HepG2 (cell line): ENCODE results near the gene RPS27A. TPM values are rescaled to one million over a fixed set of nuclear protein-coding genes. Genes with fewer than 3 reads are reported as not detected.

Experiments used
- ELF4 ChIP-seq: sonication (generic); formaldehyde crosslinking; IDR thresholded peaks from 2 replicates; pipeline ENCODE4 v1.5.0; 2020; ENCODE audit warnings: missing genetic modification reagents, mild to moderate bottlenecking, moderate library complexity, borderline replicate concordance
- ELK4 ChIP-seq: sonication (generic); formaldehyde crosslinking; IDR thresholded peaks from 2 replicates; pipeline ENCODE4 v1.9.0; 2021; ENCODE audit warnings: missing genetic modification reagents, borderline replicate concordance
- ESRRA ChIP-seq: sonication (generic); formaldehyde crosslinking; IDR thresholded peaks from 2 replicates; pipeline ENCODE4 v1.5.1; 2020; ENCODE audit warnings: mild to moderate bottlenecking, low read depth, missing genetic modification reagents
- GFI1 ChIP-seq: sonication (generic); formaldehyde crosslinking; IDR thresholded peaks from 2 replicates; pipeline ENCODE4 v1.5.0; 2020; ENCODE audit warnings: missing genetic modification reagents, mild to moderate bottlenecking, borderline replicate concordance
- GMEB2 ChIP-seq: IDR thresholded peaks from 2 replicates; pipeline ENCODE4 v1.6.1; 2016; ENCODE audit warnings: missing biosample characterization, missing genetic modification reagents, low read depth
- HOXA5 ChIP-seq: sonication (generic); formaldehyde crosslinking; IDR thresholded peaks from 2 replicates; pipeline ENCODE4 v1.4.0; 2020; ENCODE audit warnings: missing genetic modification reagents
- MBD4 ChIP-seq: IDR thresholded peaks from 2 replicates; pipeline ENCODE4 v1.6.1; 2012; ENCODE audit warnings: low read length, inconsistent platforms, borderline replicate concordance
- MTA3 ChIP-seq: sonication (generic); formaldehyde crosslinking; IDR thresholded peaks from 2 replicates; pipeline ENCODE4 v1.4.0; 2020; ENCODE audit warnings: missing genetic modification reagents
- NFATC3 ChIP-seq: sonication (generic); formaldehyde crosslinking; IDR thresholded peaks from 2 replicates; pipeline ENCODE4 v1.5.1; 2020; ENCODE audit warnings: mild to moderate bottlenecking, missing genetic modification reagents
- NR2C2 ChIP-seq: sonication (generic); formaldehyde crosslinking; IDR thresholded peaks from 2 replicates; pipeline ENCODE4 v1.4.0; 2020; ENCODE audit warnings: missing genetic modification reagents, mild to moderate bottlenecking, moderate library complexity, borderline replicate concordance
- PAF1 ChIP-seq: IDR thresholded peaks from 2 replicates; pipeline ENCODE4 v1.6.1; 2016; ENCODE audit warnings: missing genetic modification reagents, missing compliant biosample characterization
- POLR2A ChIP-seq, 2 experiments: IDR thresholded peaks; 2 replicates each; pipeline ENCODE4 v1.6.1; 2011; ENCODE audit warnings: low read depth in 2 of 2, low read length in 2 of 2, mild to moderate bottlenecking in 1 of 2, moderate library complexity in 1 of 2; ENCODE audit not compliant: insufficient read depth in 1 of 2
- RFXAP ChIP-seq: sonication (generic); formaldehyde crosslinking; IDR thresholded peaks from 2 replicates; pipeline ENCODE4 v1.4.0; 2020; ENCODE audit warnings: missing genetic modification reagents, borderline replicate concordance
- SKI ChIP-seq: fragments of 450-650 bp; IDR thresholded peaks from one replicate; pipeline ENCODE4 v1.6.1; 2018; ENCODE audit warnings: mild to moderate bottlenecking; ENCODE audit not compliant: partially characterized antibody
- STAT5B ChIP-seq: sonication (generic); formaldehyde crosslinking; IDR thresholded peaks from 2 replicates; pipeline ENCODE4 v1.4.0; 2020; ENCODE audit warnings: missing genetic modification reagents
- TEAD2 ChIP-seq: sonication (generic); formaldehyde crosslinking; IDR thresholded peaks from 2 replicates; pipeline ENCODE4 v1.9.0; 2021; ENCODE audit warnings: missing genetic modification reagents
- TEF ChIP-seq: sonication (generic); formaldehyde crosslinking; IDR thresholded peaks from 2 replicates; pipeline ENCODE4 v1.5.0; 2020; ENCODE audit warnings: missing genetic modification reagents
- ZBTB3 ChIP-seq: sonication (generic); formaldehyde crosslinking; IDR thresholded peaks from 2 replicates; pipeline ENCODE4 v1.4.0; 2020; ENCODE audit warnings: low read depth, mild to moderate bottlenecking, moderate library complexity, missing genetic modification reagents, borderline replicate concordance
- ZNF121 ChIP-seq: sonication (generic); formaldehyde crosslinking; IDR thresholded peaks from 2 replicates; pipeline ENCODE4 v1.5.0; 2020; ENCODE audit warnings: mild to moderate bottlenecking, missing genetic modification reagents
- ZNF263 ChIP-seq: sonication (generic); formaldehyde crosslinking; IDR thresholded peaks from 2 replicates; pipeline ENCODE4 v1.4.0; 2020; ENCODE audit warnings: missing genetic modification reagents
- ZNF280B ChIP-seq: sonication (generic); formaldehyde crosslinking; IDR thresholded peaks from 2 replicates; pipeline ENCODE4 v1.5.0; 2020; ENCODE audit warnings: missing genetic modification reagents, mild to moderate bottlenecking, borderline replicate concordance
- ZNF333 ChIP-seq: sonication (generic); formaldehyde crosslinking; IDR thresholded peaks from 2 replicates; pipeline ENCODE4 v1.4.0; 2020; ENCODE audit warnings: mild to moderate bottlenecking, missing genetic modification reagents, borderline replicate concordance
- ZNF367 ChIP-seq: sonication (generic); formaldehyde crosslinking; IDR thresholded peaks from 2 replicates; pipeline ENCODE4 v1.4.0; 2020; ENCODE audit warnings: missing genetic modification reagents, borderline replicate concordance
- ZNF530 ChIP-seq: sonication (generic); formaldehyde crosslinking; IDR thresholded peaks from 2 replicates; pipeline ENCODE4 v1.5.0; 2020; ENCODE audit warnings: low read depth, mild to moderate bottlenecking, missing genetic modification reagents
- ZNF652 ChIP-seq: IDR thresholded peaks from 2 replicates; pipeline ENCODE4 v1.6.1; 2016; ENCODE audit warnings: low read depth, borderline replicate concordance
- ZNF772 ChIP-seq: sonication (generic); formaldehyde crosslinking; IDR thresholded peaks from 2 replicates; pipeline ENCODE4 v1.5.0; 2020; ENCODE audit warnings: mild to moderate bottlenecking, missing genetic modification reagents
- ZNF780A ChIP-seq: sonication (generic); formaldehyde crosslinking; IDR thresholded peaks from 2 replicates; pipeline ENCODE4 v1.8.0; 2022; ENCODE audit warnings: mild to moderate bottlenecking, missing genetic modification reagents, moderate library complexity
- polyA plus RNA-seq, 8 experiments: library from polyadenylated mRNA; depleted of rRNA in 3 of 8; stranded (reverse) in 7 of 8; unstranded in 1 of 8; fragments of >200 nt; fragmentation: Illumina TruSeq in 4 of 8; extraction: Trizol in 4 of 8; gene quantifications; 2 replicates each; pipeline versions ENCODE4 v1.2.1 to v1.2.3, GENCODE V29; 2011 to 2016; ENCODE audit warnings: low read depth in 4 of 8, missing spikeins in 1 of 8, mixed read lengths in 1 of 8; ENCODE audit not compliant: insufficient read depth in 1 of 8
- total RNA-seq, 5 experiments: library from RNA; depleted of rRNA; stranded (reverse); fragments of >200 nt; fragmentation: Illumina TruSeq; extraction: Trizol; gene quantifications; 2 replicates each; pipeline ENCODE4 v1.2.3, GENCODE V29; 2016; ENCODE audit warnings: low read depth in 1 of 5

Gene RPS27A
- total and polyA plus RNA-seq, 2 of the 13 experiments (the other 11 are each of a cell fraction or from before 2014, with no cell fraction given): 2,779 to 3,269 TPM

- TF ChIP-seq ELF4 (CRISPR knock-in tag): no peak
- TF ChIP-seq ZNF652 (CRISPR knock-in tag): no peak
- no peak for TF ChIP-seq ZNF333
- TF ChIP-seq HOXA5 (CRISPR knock-in tag): no peak
- peak; percentile 42; the same call in 1 of the 2 replicates for TF ChIP-seq PAF1 (CRISPR knock-in tag)
- TF ChIP-seq ESRRA (CRISPR knock-in tag): no peak
- TF ChIP-seq ZNF280B: no peak
- no peak for TF ChIP-seq TEAD2 (CRISPR knock-in tag)
- no peak for TF ChIP-seq ZNF530 (CRISPR knock-in tag)
- peak; percentile 28 to 29; a peak in 2 of 4 replicates for TF ChIP-seq POLR2A (IDR thresholded peaks at IDR 0.05; ENCODE audit: insufficient read depth in 1 of 2, low read depth in 2 of 2, low read length in 2 of 2)
- TF ChIP-seq ZNF780A: no peak
- no peak for TF ChIP-seq RFXAP (CRISPR knock-in tag)
- no peak for TF ChIP-seq GMEB2 (CRISPR knock-in tag)
- TF ChIP-seq MBD4: peak; percentile 73; the same call in 1 of the 2 replicates
- TF ChIP-seq ZNF263 (CRISPR knock-in tag): no peak
- peak; percentile 69 for TF ChIP-seq ZNF121 (CRISPR knock-in tag)
- no peak for TF ChIP-seq ZBTB3 (CRISPR knock-in tag)
- TF ChIP-seq GFI1 (CRISPR knock-in tag): no peak
- no peak for TF ChIP-seq STAT5B (CRISPR knock-in tag)
- no peak for TF ChIP-seq ELK4 (CRISPR knock-in tag)
- TF ChIP-seq TEF: no peak
- no peak for TF ChIP-seq ZNF772 (CRISPR knock-in tag)
- no peak for TF ChIP-seq MTA3 (CRISPR knock-in tag)
- TF ChIP-seq NFATC3 (CRISPR knock-in tag): no peak
- TF ChIP-seq ZNF367: no peak
- TF ChIP-seq SKI: no peak
- no peak for TF ChIP-seq NR2C2 (CRISPR knock-in tag)
Observed at GRCh38 chr2:55235724-55236538, 3.4 kb downstream of the RPS27A start (continued).
